DND-41 (cell line): ENCODE data around the gene TUBA1C.
"Not testable (repeated sequence)": the region's sequence is repeated elsewhere in the genome, so short reads cannot be mapped to it uniquely, and the experiment has no call there.

Source experiments
- ATAC-seq: fragments of 200-7000 bp; cut with Tn5 transposase; 3 replicates; pipeline ENCODE4 v1.9.1; 2021; ENCODE audit warnings: low read depth; ENCODE audit not compliant: insufficient read depth
- DNase-seq: peaks from one replicate; pipeline ENCODE4 v3.0.0-alpha.2; 2020
- H2AFZ ChIP-seq: 2 replicates; pipeline ENCODE4 v1.6.0; 2012; ENCODE audit warnings: low read depth, low read length
- H3K27ac ChIP-seq: 2 replicates; pipeline ENCODE4 v1.5.1; 2012; ENCODE audit warnings: low read length, inconsistent platforms
- H3K27me3 ChIP-seq: fragments of 200-600 bp; sonication (generic); 2 replicates; pipeline ENCODE4 v1.6.0; 2012; ENCODE audit warnings: low read length, mild to moderate bottlenecking, inconsistent platforms; ENCODE audit not compliant: insufficient read depth, poor library complexity
- H3K36me3 ChIP-seq: 2 replicates; pipeline ENCODE4 v1.5.1; 2012; ENCODE audit warnings: low read length, inconsistent platforms; ENCODE audit not compliant: insufficient read depth
- H3K4me1 ChIP-seq: 2 replicates; pipeline ENCODE4 v1.5.1; 2012; ENCODE audit warnings: mild to moderate bottlenecking, low read length; ENCODE audit not compliant: insufficient read depth
- H3K4me2 ChIP-seq: 2 replicates; pipeline ENCODE4 v1.6.0; 2012; ENCODE audit warnings: mild to moderate bottlenecking, moderate library complexity, low read length, inconsistent platforms; ENCODE audit not compliant: insufficient read depth
- H3K4me3 ChIP-seq, 2 experiments: fragments of 200-600 bp in 1 of 2; shearing (Covaris generic) in 1 of 2; 2 replicates each; pipeline ENCODE4 v1.5.1; 2012 to 2016; ENCODE audit warnings: inconsistent platforms in 2 of 2, low read length in 2 of 2, mild to moderate bottlenecking in 2 of 2, low read depth in 1 of 2, moderate library complexity in 1 of 2
- H3K79me2 ChIP-seq: 2 replicates; pipeline ENCODE4 v1.6.0; 2012; ENCODE audit warnings: low read length, inconsistent platforms; ENCODE audit not compliant: insufficient read depth
- H3K9ac ChIP-seq: 2 replicates; pipeline ENCODE4 v1.6.0; 2012; ENCODE audit warnings: low read depth, mild to moderate bottlenecking, inconsistent platforms, low read length, moderate library complexity
- H3K9me3 ChIP-seq: 2 replicates; pipeline ENCODE4 v1.5.1; 2012; ENCODE audit warnings: low read length, moderate library complexity, mild to moderate bottlenecking, inconsistent platforms; ENCODE audit not compliant: insufficient read depth, severe bottlenecking
- H4K20me1 ChIP-seq: 2 replicates; pipeline ENCODE4 v1.6.0; 2012; ENCODE audit warnings: low read length; ENCODE audit not compliant: insufficient read depth
- CTCF ChIP-seq: IDR thresholded peaks from 2 replicates; pipeline ENCODE4 v1.5.1; 2012; ENCODE audit warnings: borderline replicate concordance, low read length, moderate library complexity, mild to moderate bottlenecking; ENCODE audit not compliant: poor library complexity, severe bottlenecking; ENCODE audit errors: extremely low read depth
- EZH2 ChIP-seq: IDR thresholded peaks from 3 replicates; pipeline ENCODE4 v1.6.1; 2012; ENCODE audit warnings: borderline replicate concordance, low read depth, mild to moderate bottlenecking, moderate library complexity, low read length, inconsistent platforms; ENCODE audit not compliant: severe bottlenecking

Gene TUBA1C

DNA sequence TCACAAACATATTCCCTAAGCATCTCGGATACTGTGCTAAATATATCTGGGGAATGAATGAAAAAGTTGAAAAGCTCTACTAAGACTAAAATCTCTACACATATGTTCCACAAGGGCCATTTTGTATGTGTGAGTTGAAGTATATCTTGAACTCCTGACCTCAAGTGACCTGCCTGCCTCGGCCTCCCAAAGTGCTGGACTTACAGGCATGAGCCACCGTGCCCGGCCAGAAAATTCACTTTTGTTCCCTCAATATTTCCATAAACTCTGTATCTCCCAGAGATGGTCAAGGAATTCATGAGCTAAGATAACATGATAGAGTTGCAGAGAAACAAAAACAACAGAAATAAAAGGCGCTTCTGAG lies 1.5 kb upstream of the TUBA1C start:
- no peak for ATAC-seq
- peaks cover 43% of the 10 kb centered on the region for H3K79me2 ChIP-seq
- H3K9me3 ChIP-seq = no peaks in the 10 kb centered on the region
- H4K20me1 ChIP-seq = peaks cover 19% of the 10 kb centered on the region
- no peak overlapping the region for H2AFZ ChIP-seq
- no peaks in the 10 kb centered on the region for H3K27me3 ChIP-seq
- H3K4me1 ChIP-seq = peaks cover 39% of the 10 kb centered on the region
- no peak overlapping the region; the same call in 1 of the 2 replicates for H3K27ac ChIP-seq
- H3K4me3 ChIP-seq = peak overlapping the region in 1 of 2 experiments; percentile 67; a peak in 2 of 4 replicates
- peak overlapping the region; percentile 97 for H3K9ac ChIP-seq
- no peak for TF ChIP-seq CTCF
- no peak for TF ChIP-seq EZH2
- H3K36me3 ChIP-seq = peaks cover 26% of the 10 kb centered on the region
- peak overlapping the region; percentile 71 for H3K4me2 ChIP-seq
- no peak for DNase-seq

DNA sequence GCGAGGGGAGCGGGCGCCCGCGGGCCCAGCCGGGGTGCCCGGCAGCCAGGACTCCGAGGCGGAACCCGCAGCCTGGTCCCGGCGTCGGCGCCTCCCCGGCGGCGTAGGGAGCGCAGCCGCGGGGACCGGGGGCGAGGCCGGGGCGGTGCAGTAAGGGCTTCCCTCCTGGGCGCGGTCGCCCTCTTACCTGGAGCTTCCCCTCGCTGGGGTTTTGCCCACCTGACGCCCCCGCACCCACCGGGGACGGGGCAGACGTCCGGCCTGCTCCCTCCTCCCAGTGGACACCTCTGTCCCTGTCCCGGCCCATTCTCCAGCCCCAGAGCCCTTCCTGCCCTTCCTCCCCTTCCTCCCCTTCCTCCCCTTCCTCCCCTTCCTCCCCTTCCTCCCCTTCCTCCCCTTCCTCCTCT lies 413 bp upstream of the TUBA1C start:
- H4K20me1 ChIP-seq = peaks cover 30% of the 10 kb centered on the region
- H2AFZ ChIP-seq = peak overlapping the region; percentile 80
- no peaks in the 10 kb centered on the region for H3K9me3 ChIP-seq
- peak overlapping the region; percentile 97 for H3K9ac ChIP-seq
- H3K36me3 ChIP-seq = peaks cover 37% of the 10 kb centered on the region
- peak overlapping the region; percentile 91 for H3K27ac ChIP-seq
- DNase-seq (no peak), ATAC-seq (peak; percentile 47)
- peaks cover 52% of the 10 kb centered on the region for H3K79me2 ChIP-seq
- peak overlapping the region; percentile 71 for H3K4me2 ChIP-seq
- no peaks in the 10 kb centered on the region for H3K27me3 ChIP-seq
- H3K4me3 ChIP-seq = peak overlapping the region; percentile 67 to 86
- peaks cover 39% of the 10 kb centered on the region for H3K4me1 ChIP-seq
- no peak for TF ChIP-seq EZH2
- TF ChIP-seq CTCF = no peak

DNA sequence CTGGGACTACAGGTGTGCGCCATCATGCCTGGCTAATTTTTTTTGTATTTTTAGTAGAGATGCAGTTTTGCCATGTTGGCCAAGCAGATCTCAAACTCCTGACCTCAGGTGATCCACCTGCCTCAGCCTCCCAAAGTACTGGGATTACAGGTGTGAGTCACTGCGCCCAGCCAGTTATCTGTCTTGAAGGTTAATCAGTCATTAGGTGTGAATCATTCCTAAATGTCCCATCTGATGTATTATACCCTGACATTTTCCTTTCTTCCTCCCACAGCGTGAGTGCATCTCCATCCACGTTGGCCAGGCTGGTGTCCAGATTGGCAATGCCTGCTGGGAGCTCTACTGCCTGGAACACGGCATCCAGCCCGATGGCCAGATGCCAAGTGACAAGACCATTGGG lies 4.3 kb downstream of the TUBA1C start:
- H3K79me2 ChIP-seq = peaks cover 61% of the 10 kb centered on the region
- H3K4me3 ChIP-seq, H3K9me3 ChIP-seq, H3K27ac ChIP-seq, H3K4me2 ChIP-seq, H2AFZ ChIP-seq, ATAC-seq, DNase-seq, H3K27me3 ChIP-seq, H3K9ac ChIP-seq: not testable (repeated sequence)
- H3K36me3 ChIP-seq = peaks cover 77% of the 10 kb centered on the region
- H3K4me1 ChIP-seq = peaks cover 26% of the 10 kb centered on the region
- H4K20me1 ChIP-seq = peaks cover 53% of the 10 kb centered on the region

DNA sequence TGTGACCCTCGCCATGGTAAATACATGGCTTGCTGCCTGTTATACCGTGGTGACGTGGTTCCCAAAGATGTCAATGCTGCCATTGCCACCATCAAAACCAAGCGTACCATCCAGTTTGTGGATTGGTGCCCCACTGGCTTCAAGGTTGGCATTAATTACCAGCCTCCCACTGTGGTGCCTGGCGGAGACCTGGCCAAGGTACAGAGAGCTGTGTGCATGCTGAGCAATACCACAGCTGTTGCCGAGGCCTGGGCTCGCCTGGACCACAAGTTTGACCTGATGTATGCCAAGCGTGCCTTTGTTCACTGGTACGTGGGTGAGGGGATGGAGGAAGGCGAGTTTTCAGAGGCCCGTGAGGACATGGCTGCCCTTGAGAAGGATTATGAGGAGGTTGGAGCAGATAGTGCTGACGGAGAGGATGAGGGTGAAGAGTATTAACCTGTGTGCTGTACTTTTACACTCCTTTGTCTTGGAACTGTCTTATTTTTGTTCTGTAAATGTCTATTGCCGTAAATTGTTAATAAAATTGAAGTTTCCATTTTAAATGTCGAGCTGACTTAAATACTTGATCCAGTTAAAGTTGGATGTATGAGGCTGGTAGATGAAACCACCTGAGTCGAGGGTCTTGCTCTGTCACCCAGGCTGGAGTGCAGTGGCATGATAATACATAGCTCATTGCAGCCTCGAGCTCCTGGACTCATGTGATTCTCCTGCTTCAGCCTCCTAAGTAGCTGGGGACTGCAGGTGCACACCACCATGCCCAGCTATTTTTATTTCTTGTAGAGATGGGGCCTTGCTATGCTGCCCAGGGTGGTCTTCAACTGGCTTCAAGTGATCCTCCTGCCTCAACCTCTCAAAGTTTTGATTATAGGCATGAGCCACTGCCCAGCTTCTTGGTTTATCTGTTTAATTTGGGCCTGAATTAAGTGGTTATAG lies 8.2 kb downstream of the TUBA1C start:
- peaks cover 24% of the 10 kb centered on the region for H3K79me2 ChIP-seq
- H3K4me2 ChIP-seq = no peak overlapping the region
- DNase-seq = no peak
- H2AFZ ChIP-seq = no peak overlapping the region
- H3K36me3 ChIP-seq = peaks cover 53% of the 10 kb centered on the region
- H3K4me3 ChIP-seq = no peak overlapping the region
- H4K20me1 ChIP-seq = peaks cover 39% of the 10 kb centered on the region
- no peak overlapping the region for H3K27ac ChIP-seq
- peak; percentile 25; the same call in 1 of the 3 replicates for ATAC-seq
- no peak overlapping the region for H3K9ac ChIP-seq
- no peaks in the 10 kb centered on the region for H3K27me3 ChIP-seq
- H3K9me3 ChIP-seq = no peaks in the 10 kb centered on the region
- peaks cover under 1% of the 10 kb centered on the region; the same call in 1 of the 2 replicates for H3K4me1 ChIP-seq
- no peak for TF ChIP-seq CTCF
- no peak for TF ChIP-seq EZH2
